ENCODE data around the gene F7. TPM values are rescaled to one million over a fixed set of nuclear protein-coding genes. Genes with fewer than 3 reads are reported as not detected.
"Not testable (repeated sequence)": the region's sequence is repeated elsewhere in the genome, so short reads cannot be mapped to it uniquely, and the experiment has no call there.

F7 gene
- total RNA-seq, 1 donor from 2014 or later = under 0.01 TPM

DNA sequence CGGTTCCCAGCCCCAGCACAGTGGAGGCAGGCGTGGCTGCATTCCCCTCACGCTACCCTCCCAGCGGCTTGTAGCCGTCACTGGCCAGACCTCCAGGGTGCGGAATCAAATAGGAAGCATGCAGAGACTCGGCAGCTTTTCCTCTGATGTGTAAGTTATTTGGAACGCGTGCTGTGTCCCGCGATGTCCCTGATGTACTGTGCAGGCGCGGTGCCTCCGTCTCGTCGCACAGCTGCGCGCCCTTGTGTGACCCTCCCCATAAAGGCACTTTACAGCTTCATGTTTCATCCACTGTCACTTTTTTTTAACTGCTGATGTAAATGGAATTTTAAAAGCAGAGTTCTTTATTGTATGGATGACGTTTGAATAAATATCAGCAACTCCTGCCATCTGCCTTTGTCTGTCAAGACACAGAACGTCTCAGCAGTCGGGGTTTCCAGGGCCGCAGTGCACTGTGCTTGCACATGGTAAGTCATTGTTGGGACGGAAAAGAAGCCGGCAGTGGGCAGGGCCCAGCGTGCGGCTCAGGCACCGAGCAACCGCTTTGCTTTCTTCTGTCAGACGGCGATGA, 7.3 kb upstream of the F7 start:
- no peak overlapping the region for H3K27ac ChIP-seq (ENCODE audit: low read depth, low read length)
- H3K4me3 ChIP-seq (ENCODE audit: low read length in 3 of 3) = peak overlapping the region in 1 of 3 donors; percentile 19
- peak overlapping the region in 1 of 3 donors; percentile 54 for H3K9ac ChIP-seq (ENCODE audit: low read depth in 1 of 3, low read length in 3 of 3)

GRCh38 chr13:113099142-113099541, 6.4 kb upstream of the F7 start:
- H3K27me3 ChIP-seq (ENCODE audit: control insufficient read depth in 3 of 3, insufficient read depth in 3 of 3, low read length in 3 of 3) = peaks cover 2 to 11% (median 6%) of the 10 kb centered on the region in 3 donors
- H3K9me3 ChIP-seq (ENCODE audit: control insufficient read depth in 3 of 3, low read length in 3 of 3) = no peaks in the 10 kb centered on the region
- H3K9ac ChIP-seq (ENCODE audit: low read depth in 1 of 3, low read length in 3 of 3) = no peak overlapping the region
- H3K4me1 ChIP-seq (ENCODE audit: control insufficient read depth in 3 of 3, insufficient read depth in 3 of 3, low read length in 3 of 3) = peaks cover 0 to 10% (median 0%) of the 10 kb centered on the region in 3 donors
- peaks cover 0 to 4% (median 0%) of the 10 kb centered on the region in 3 donors for H3K36me3 ChIP-seq (ENCODE audit: control insufficient read depth in 3 of 3, insufficient read depth in 3 of 3, low read length in 3 of 3)
- no peak overlapping the region for H3K27ac ChIP-seq (ENCODE audit: low read depth, low read length)
- H3K4me3 ChIP-seq (ENCODE audit: low read length in 3 of 3) = no peak overlapping the region

More for the DNA sequence above, 7.3 kb upstream of the F7 start:
- Histone ChIP-seq H3K4me1 (ENCODE audit: control insufficient read depth in 3 of 3, insufficient read depth in 3 of 3, low read length in 3 of 3) (peaks cover 0 to 10% (median 0%) of the 10 kb centered on the region in 3 donors), H3K9me3 (ENCODE audit: control insufficient read depth in 3 of 3, low read length in 3 of 3) (no peaks in the 10 kb centered on the region), H3K36me3 (ENCODE audit: control insufficient read depth in 3 of 3, insufficient read depth in 3 of 3, low read length in 3 of 3) (peaks cover 0 to 4% (median 0%) of the 10 kb centered on the region in 3 donors), H3K27me3 (ENCODE audit: control insufficient read depth in 3 of 3, insufficient read depth in 3 of 3, low read length in 3 of 3) (peaks cover 0 to 6% (median 5%) of the 10 kb centered on the region in 3 donors)

DNA sequence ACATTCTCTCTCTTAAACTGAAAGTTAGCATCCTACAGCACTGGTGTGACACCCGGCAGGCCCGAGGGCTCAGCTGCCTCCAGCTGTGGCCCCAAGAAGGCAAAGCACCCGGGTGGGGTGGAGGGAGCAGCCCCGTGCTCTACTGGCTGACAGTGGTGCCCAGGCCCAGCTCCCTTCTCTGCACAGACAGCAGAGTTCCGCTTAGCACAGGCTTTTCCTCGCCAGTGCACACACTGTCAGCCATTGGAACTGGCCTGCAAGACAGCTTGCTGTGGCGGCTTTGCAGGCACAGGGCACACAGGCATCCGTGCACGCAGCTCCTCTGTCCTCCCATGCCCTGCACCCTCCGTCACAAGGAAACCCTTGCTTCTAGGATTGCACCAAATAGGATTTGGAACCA, 3.3 kb upstream of the F7 start:
- not testable (repeated sequence) for H3K27ac ChIP-seq (ENCODE audit: low read depth, low read length); H3K4me3 ChIP-seq (ENCODE audit: low read length in 3 of 3); H3K4me1 ChIP-seq (ENCODE audit: control insufficient read depth in 3 of 3, insufficient read depth in 3 of 3, low read length in 3 of 3); H3K9me3 ChIP-seq (ENCODE audit: control insufficient read depth in 3 of 3, low read length in 3 of 3); H3K9ac ChIP-seq (ENCODE audit: low read depth in 1 of 3, low read length in 3 of 3); H3K36me3 ChIP-seq (ENCODE audit: control insufficient read depth in 3 of 3, insufficient read depth in 3 of 3, low read length in 3 of 3)
- peaks cover 7 to 24% (median 20%) of the 10 kb centered on the region in 3 donors for H3K27me3 ChIP-seq (ENCODE audit: control insufficient read depth in 3 of 3, insufficient read depth in 3 of 3, low read length in 3 of 3)

- no peak overlapping the region for H3K4me3 ChIP-seq (ENCODE audit: low read length in 3 of 3)
- H3K27me3 ChIP-seq (ENCODE audit: control insufficient read depth in 3 of 3, insufficient read depth in 3 of 3, low read length in 3 of 3) = peaks cover 7 to 24% (median 20%) of the 10 kb centered on the region in 3 donors
- peaks cover 0 to 2% (median 0%) of the 10 kb centered on the region in 3 donors for H3K36me3 ChIP-seq (ENCODE audit: control insufficient read depth in 3 of 3, insufficient read depth in 3 of 3, low read length in 3 of 3)
- no peak overlapping the region for H3K9ac ChIP-seq (ENCODE audit: low read depth in 1 of 3, low read length in 3 of 3)
- no peak overlapping the region for H3K27ac ChIP-seq (ENCODE audit: low read depth, low read length)
- H3K9me3 ChIP-seq (ENCODE audit: control insufficient read depth in 3 of 3, low read length in 3 of 3) = no peaks in the 10 kb centered on the region
- peaks cover 0 to 8% (median 0%) of the 10 kb centered on the region in 3 donors for H3K4me1 ChIP-seq (ENCODE audit: control insufficient read depth in 3 of 3, insufficient read depth in 3 of 3, low read length in 3 of 3)
Observed at GRCh38 chr13:113102727-113103126, 2.9 kb upstream of the F7 start.

DNA sequence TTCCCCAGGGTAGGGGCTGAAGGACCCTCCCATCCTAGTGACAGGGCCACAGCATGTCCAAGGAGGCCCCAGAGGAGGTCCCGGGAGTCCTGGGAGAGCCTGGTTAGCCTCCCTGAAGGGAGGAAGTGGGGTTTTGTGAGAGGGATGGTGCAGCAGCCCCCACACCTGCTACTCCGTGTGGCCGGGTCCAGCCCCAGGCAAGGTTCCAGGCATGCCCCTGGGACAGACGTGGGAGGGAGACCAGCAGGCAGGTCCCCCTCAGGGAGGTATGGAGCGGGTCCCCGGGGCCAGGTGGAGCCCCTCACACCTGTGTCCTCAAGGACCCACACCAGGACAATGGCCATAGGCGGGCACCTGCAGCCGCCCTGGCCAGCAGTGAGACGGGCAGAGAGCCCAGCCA, 1.9 kb upstream of the F7 start:
- no peak overlapping the region for H3K9ac ChIP-seq (ENCODE audit: low read depth in 1 of 3, low read length in 3 of 3)
- H3K4me1 ChIP-seq (ENCODE audit: control insufficient read depth in 3 of 3, insufficient read depth in 3 of 3, low read length in 3 of 3) = peaks cover 0 to 1% (median 0%) of the 10 kb centered on the region in 3 donors
- no peak overlapping the region for H3K4me3 ChIP-seq (ENCODE audit: low read length in 3 of 3)
- H3K27me3 ChIP-seq (ENCODE audit: control insufficient read depth in 3 of 3, insufficient read depth in 3 of 3, low read length in 3 of 3) = peaks cover 7 to 22% (median 20%) of the 10 kb centered on the region in 3 donors
- no peaks in the 10 kb centered on the region for H3K9me3 ChIP-seq (ENCODE audit: control insufficient read depth in 3 of 3, low read length in 3 of 3)
- peaks cover 0 to under 1% (median 0%) of the 10 kb centered on the region in 3 donors for H3K36me3 ChIP-seq (ENCODE audit: control insufficient read depth in 3 of 3, insufficient read depth in 3 of 3, low read length in 3 of 3)
- no peak overlapping the region for H3K27ac ChIP-seq (ENCODE audit: low read depth, low read length)

DNA sequence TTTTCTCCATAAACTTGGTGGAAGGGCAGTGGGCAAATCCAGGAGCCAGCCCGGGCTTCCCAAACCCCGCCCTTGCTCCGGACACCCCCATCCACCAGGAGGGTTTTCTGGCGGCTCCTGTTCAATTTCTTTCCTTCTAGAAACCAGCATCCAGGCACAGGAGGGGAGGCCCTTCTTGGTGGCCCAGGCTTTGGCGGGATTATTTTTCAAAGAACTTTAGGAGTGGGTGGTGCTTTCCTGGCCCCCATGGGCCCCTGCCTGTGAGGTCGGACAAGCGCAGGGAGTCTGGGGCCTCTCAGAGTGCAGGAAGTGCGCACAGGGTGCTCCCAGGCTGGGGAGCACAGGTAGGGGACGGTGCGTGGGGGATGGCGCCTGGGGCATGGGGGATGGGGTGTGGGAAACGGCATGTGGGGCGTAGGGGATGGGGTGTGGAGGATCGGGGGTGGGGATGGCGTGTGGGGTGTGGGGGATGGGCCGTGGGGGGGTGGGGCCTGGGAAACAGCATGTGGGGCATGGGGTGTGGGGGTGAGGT, 396 bp downstream of the F7 start:
- H3K36me3 ChIP-seq (ENCODE audit: control insufficient read depth in 3 of 3, insufficient read depth in 3 of 3, low read length in 3 of 3) = no peaks in the 10 kb centered on the region

GRCh38 chr13:113106711-113107351, 1.2 kb downstream of the F7 start:
- no peaks in the 10 kb centered on the region for H3K36me3 ChIP-seq (ENCODE audit: control insufficient read depth in 3 of 3, insufficient read depth in 3 of 3, low read length in 3 of 3)
- no peaks in the 10 kb centered on the region for H3K9me3 ChIP-seq (ENCODE audit: control insufficient read depth in 3 of 3, low read length in 3 of 3)
- peaks cover 31 to 43% (median 43%) of the 10 kb centered on the region in 3 donors for H3K27me3 ChIP-seq (ENCODE audit: control insufficient read depth in 3 of 3, insufficient read depth in 3 of 3, low read length in 3 of 3)
- no peak overlapping the region for H3K4me3 ChIP-seq (ENCODE audit: low read length in 3 of 3)
- H3K9ac ChIP-seq (ENCODE audit: low read depth in 1 of 3, low read length in 3 of 3) = no peak overlapping the region
- H3K27ac ChIP-seq (ENCODE audit: low read depth, low read length) = no peak overlapping the region
- peaks cover 0 to 6% (median 3%) of the 10 kb centered on the region in 3 donors for H3K4me1 ChIP-seq (ENCODE audit: control insufficient read depth in 3 of 3, insufficient read depth in 3 of 3, low read length in 3 of 3)

More for the DNA sequence above, 396 bp downstream of the F7 start:
- Histone ChIP-seq H3K9me3 (ENCODE audit: control insufficient read depth in 3 of 3, low read length in 3 of 3) (no peaks in the 10 kb centered on the region), H3K27ac (ENCODE audit: low read depth, low read length) (no peak overlapping the region), H3K27me3 (ENCODE audit: control insufficient read depth in 3 of 3, insufficient read depth in 3 of 3, low read length in 3 of 3) (peaks cover 26 to 39% (median 38%) of the 10 kb centered on the region in 3 donors), H3K4me1 (ENCODE audit: control insufficient read depth in 3 of 3, insufficient read depth in 3 of 3, low read length in 3 of 3) (peaks cover 0 to 6% (median 3%) of the 10 kb centered on the region in 3 donors), H3K4me3 (ENCODE audit: low read length in 3 of 3) (no peak overlapping the region), H3K9ac (ENCODE audit: low read depth in 1 of 3, low read length in 3 of 3) (no peak overlapping the region)

GRCh38 chr13:113108521-113108920, 2.9 kb downstream of the F7 start:
- H3K9ac ChIP-seq (ENCODE audit: low read depth in 1 of 3, low read length in 3 of 3); H3K4me3 ChIP-seq (ENCODE audit: low read length in 3 of 3); H3K36me3 ChIP-seq (ENCODE audit: control insufficient read depth in 3 of 3, insufficient read depth in 3 of 3, low read length in 3 of 3); H3K9me3 ChIP-seq (ENCODE audit: control insufficient read depth in 3 of 3, low read length in 3 of 3); H3K4me1 ChIP-seq (ENCODE audit: control insufficient read depth in 3 of 3, insufficient read depth in 3 of 3, low read length in 3 of 3); H3K27ac ChIP-seq (ENCODE audit: low read depth, low read length): not testable (repeated sequence)
- peaks cover 45 to 48% (median 45%) of the 10 kb centered on the region in 3 donors for H3K27me3 ChIP-seq (ENCODE audit: control insufficient read depth in 3 of 3, insufficient read depth in 3 of 3, low read length in 3 of 3)

DNA sequence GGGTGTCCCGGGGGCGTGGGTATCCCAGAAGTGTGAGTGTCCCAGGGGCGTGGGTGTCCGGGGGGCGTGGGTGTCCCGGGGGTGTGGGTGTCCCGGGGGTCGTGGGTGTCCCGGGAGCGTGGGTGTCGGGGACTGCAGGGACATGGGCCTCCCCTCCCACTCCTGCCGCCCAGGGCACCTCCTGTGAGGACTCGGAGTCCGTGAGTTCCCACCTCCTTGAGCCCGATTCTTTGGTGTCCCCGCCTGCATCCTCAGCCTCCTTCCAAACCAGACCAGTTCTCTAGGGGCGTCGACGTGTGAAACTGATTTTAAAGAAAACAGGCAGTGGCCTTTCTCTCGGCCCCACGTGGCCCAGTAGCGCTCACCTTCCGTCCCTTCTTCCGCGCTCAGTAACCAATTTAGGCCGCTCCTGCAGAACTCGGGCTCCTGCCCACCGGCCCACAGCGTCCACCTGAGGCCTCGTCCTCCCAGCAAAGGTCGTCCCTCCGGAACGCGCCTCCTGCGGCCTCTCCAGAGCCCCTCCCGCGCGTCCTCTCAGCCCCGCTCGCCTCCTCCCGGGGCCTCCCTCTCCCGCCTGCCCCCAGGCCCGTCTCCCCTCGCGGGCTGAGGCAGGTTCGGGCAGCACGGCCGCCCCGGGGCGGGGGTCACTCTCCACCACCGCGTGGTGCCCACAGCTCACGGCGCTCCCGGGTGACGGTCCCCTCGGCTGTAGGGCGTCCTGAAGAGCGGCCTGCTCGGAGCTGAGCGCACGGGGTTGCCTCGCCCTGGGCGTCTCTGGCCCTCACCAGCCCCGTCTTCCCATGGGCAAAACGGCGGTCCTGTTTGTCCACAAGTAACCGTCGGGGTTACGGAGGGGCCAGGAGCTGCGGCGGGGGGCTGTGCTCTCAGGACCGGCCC, 3.8 kb downstream of the F7 start:
- no peak overlapping the region for H3K4me3 ChIP-seq (ENCODE audit: low read length in 3 of 3)
- H3K4me1 ChIP-seq (ENCODE audit: control insufficient read depth in 3 of 3, insufficient read depth in 3 of 3, low read length in 3 of 3) = peaks cover 0 to 6% (median 3%) of the 10 kb centered on the region in 3 donors
- no peak overlapping the region for H3K27ac ChIP-seq (ENCODE audit: low read depth, low read length)
- no peaks in the 10 kb centered on the region for H3K9me3 ChIP-seq (ENCODE audit: control insufficient read depth in 3 of 3, low read length in 3 of 3)
- H3K27me3 ChIP-seq (ENCODE audit: control insufficient read depth in 3 of 3, insufficient read depth in 3 of 3, low read length in 3 of 3) = peaks cover 41 to 51% (median 50%) of the 10 kb centered on the region in 3 donors
- H3K9ac ChIP-seq (ENCODE audit: low read depth in 1 of 3, low read length in 3 of 3) = no peak overlapping the region
- no peaks in the 10 kb centered on the region for H3K36me3 ChIP-seq (ENCODE audit: control insufficient read depth in 3 of 3, insufficient read depth in 3 of 3, low read length in 3 of 3)

Data from skeletal muscle tissue (tissue), 4 donors.